CD4-positive, alpha-beta T cell (primary cell): ENCODE measurements around the gene ACE2. TPM values are rescaled to one million over a fixed set of nuclear protein-coding genes. Genes with fewer than 3 reads are reported as not detected.

Experiments used
- ATAC-seq: fragments of 200-7000 bp; cut with Tn5 transposase; one replicate; pipeline ENCODE4 v1.10.0; 2022; ENCODE audit warnings: mild to moderate bottlenecking; ENCODE audit not compliant: poor library complexity
- CTCF ChIA-PET: fragments of 350-600 bp; sonication (Branson Sonifier 250); formaldehyde crosslinking; loops from one replicate; lab custom pipeline; 2021; ENCODE audit warnings: antibody characterized with exemption, inconsistent platforms; lab: Charles Lee
- POLR2A ChIA-PET: fragments of 350-600 bp; sonication (Branson Sonifier 250); formaldehyde crosslinking; loops from one replicate; lab custom pipeline; 2021; ENCODE audit warnings: antibody characterized with exemption, inconsistent platforms; lab: Charles Lee
- DNase-seq, 14 experiments: peaks; one replicate each; pipeline ENCODE4 v3.0.0-alpha.2; 2013 to 2020; ENCODE audit warnings: mixed read lengths in 2 of 14
- H3K27ac ChIP-seq, 2 donors: one replicate each; pipeline versions ENCODE4 v1.5.1 to v1.7.0; 2013; ENCODE audit warnings: low read length in 2 of 2, low read depth in 1 of 2, mild to moderate bottlenecking in 1 of 2
- H3K27me3 ChIP-seq, 2 experiments: 1 replicate in 1 of 2; 2 replicates in 1 of 2; pipeline versions ENCODE4 v1.6.1 to v1.7.0; 2013; ENCODE audit warnings: low read length in 2 of 2, control low read depth in 1 of 2, mild to moderate bottlenecking in 1 of 2, moderate library complexity in 1 of 2; ENCODE audit not compliant: insufficient read depth in 2 of 2, control insufficient read depth in 1 of 2
- H3K36me3 ChIP-seq: one replicate; pipeline ENCODE4 v1.6.1; 2013; ENCODE audit warnings: low read length, control low read depth; ENCODE audit not compliant: insufficient read depth
- H3K4me1 ChIP-seq: one replicate; pipeline ENCODE4 v1.6.1; 2013; ENCODE audit warnings: low read length, control low read depth; ENCODE audit not compliant: insufficient read depth
- H3K4me3 ChIP-seq: one replicate; pipeline ENCODE4 v1.5.1; 2013; ENCODE audit warnings: mild to moderate bottlenecking, low read length, moderate library complexity
- H3K9me3 ChIP-seq, 2 experiments: 1 replicate in 1 of 2; 2 replicates in 1 of 2; pipeline versions ENCODE4 v1.6.1 to v1.7.0; 2013; ENCODE audit warnings: low read length in 2 of 2, mild to moderate bottlenecking in 2 of 2, control low read depth in 1 of 2, moderate library complexity in 1 of 2; ENCODE audit not compliant: control insufficient read depth in 1 of 2, insufficient read depth in 1 of 2
- H3K27ac Mint-ChIP-seq: one replicate; pipeline ENCODE4 v1.8.0; 2020; ENCODE audit warnings: mixed read lengths
- H3K27me3 Mint-ChIP-seq: one replicate; pipeline ENCODE4 v1.8.0; 2021; ENCODE audit warnings: mixed read lengths
- H3K36me3 Mint-ChIP-seq: one replicate; pipeline ENCODE4 v1.8.0; 2021; ENCODE audit warnings: low read depth, mixed read lengths
- H3K4me1 Mint-ChIP-seq: one replicate; pipeline ENCODE4 v1.8.0; 2021; ENCODE audit warnings: low read depth, mixed read lengths
- H3K4me3 Mint-ChIP-seq: one replicate; pipeline ENCODE4 v1.8.0; 2020; ENCODE audit warnings: mild to moderate bottlenecking, mixed read lengths
- H3K9me3 Mint-ChIP-seq: one replicate; pipeline ENCODE4 v1.8.0; 2020; ENCODE audit warnings: mixed read lengths
- intact Hi-C, 2 experiments: fragments of 100-400 bp; cut with DNase I in 1 of 2; cut with micrococcal nuclease in 1 of 2; formaldehyde crosslinking; loops; one replicate each; pipeline versions ENCODE4 v1.15.1 to v1.9.0; 2023 to 2025; cut with DNase I, micrococcal nuclease
- total RNA-seq, 174 experiments: library from RNA in 2 of 174; stranded (reverse) in 2 of 174; gene quantifications; one replicate each; pipeline ENCODE4 v1.2.3 and lab custom pipeline; 2021 to 2026
- TF ChIP-seq, protein P1 (sequence below): fragments of 200-600 bp; IDR thresholded peaks from one replicate; pipeline ENCODE4 v1.8.0; 2022; ENCODE audit warnings: antibody characterized with exemption, mild to moderate bottlenecking

The ACE2 gene
- total RNA-seq, 2 experiments from 2014 or later: not detected

DNA sequence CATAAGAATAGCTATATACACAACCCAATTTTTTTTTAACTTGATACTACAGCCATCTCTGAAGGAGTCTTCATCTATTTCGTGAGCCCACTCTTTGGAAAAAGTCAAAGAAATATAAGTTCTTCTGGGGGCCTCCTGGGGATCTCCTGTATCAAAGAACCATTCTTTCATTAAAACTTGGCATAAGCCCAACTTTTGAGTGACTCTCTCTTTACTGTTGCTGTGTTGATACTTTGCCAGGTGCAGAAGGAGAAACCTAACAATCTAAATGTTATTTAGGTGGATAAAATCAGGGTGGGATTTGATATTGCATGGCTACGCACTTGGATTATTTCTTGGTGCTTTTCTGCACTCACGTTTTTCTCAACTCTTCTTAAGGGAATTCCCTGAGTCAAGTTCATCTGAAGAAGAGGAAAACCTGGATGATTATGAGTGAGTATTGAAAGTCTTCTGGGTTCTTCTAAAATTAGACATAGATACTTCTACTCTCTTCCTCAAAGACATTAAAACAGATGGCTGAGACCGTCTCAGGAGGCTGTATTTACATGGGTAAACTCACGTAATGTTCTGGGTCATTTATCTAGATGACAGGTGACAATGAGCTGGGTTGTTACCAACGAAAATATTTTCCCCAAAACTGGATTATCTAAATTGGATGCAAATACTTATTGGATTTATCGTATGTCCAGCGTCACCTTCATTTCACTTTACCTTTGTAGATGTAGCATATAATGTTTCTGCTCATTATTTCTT lies 74.9 kb downstream of the ACE2 start:
- DNase-seq (no peak), ATAC-seq (no peak)
- Mint-ChIP-seq H3K27me3 (peaks cover 4% of the 10 kb centered on the region), H3K4me1 (no peaks in the 10 kb centered on the region), H3K4me3 (no peak overlapping the region), H3K36me3 (no peaks in the 10 kb centered on the region), H3K9me3 (no peaks in the 10 kb centered on the region), H3K27ac (no peak overlapping the region)
- H3K36me3 ChIP-seq: no peaks in the 10 kb centered on the region
- no peaks in the 10 kb centered on the region for H3K4me1 ChIP-seq
- intact Hi-C loops: no loop called here
- POLR2A ChIA-PET: no interaction called here
- CTCF ChIA-PET: no interaction called here
- no peaks in the 10 kb centered on the region for H3K9me3 ChIP-seq
- H3K27ac ChIP-seq: no peak overlapping the region
- H3K27me3 ChIP-seq: peaks cover 0 to 4% of the 10 kb centered on the region in 2 experiments
- TF ChIP-seq, protein P1, sequence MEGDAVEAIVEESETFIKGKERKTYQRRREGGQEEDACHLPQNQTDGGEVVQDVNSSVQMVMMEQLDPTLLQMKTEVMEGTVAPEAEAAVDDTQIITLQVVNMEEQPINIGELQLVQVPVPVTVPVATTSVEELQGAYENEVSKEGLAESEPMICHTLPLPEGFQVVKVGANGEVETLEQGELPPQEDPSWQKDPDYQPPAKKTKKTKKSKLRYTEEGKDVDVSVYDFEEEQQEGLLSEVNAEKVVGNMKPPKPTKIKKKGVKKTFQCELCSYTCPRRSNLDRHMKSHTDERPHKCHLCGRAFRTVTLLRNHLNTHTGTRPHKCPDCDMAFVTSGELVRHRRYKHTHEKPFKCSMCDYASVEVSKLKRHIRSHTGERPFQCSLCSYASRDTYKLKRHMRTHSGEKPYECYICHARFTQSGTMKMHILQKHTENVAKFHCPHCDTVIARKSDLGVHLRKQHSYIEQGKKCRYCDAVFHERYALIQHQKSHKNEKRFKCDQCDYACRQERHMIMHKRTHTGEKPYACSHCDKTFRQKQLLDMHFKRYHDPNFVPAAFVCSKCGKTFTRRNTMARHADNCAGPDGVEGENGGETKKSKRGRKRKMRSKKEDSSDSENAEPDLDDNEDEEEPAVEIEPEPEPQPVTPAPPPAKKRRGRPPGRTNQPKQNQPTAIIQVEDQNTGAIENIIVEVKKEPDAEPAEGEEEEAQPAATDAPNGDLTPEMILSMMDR: no peak
- H3K4me3 ChIP-seq: no peak overlapping the region

DNA sequence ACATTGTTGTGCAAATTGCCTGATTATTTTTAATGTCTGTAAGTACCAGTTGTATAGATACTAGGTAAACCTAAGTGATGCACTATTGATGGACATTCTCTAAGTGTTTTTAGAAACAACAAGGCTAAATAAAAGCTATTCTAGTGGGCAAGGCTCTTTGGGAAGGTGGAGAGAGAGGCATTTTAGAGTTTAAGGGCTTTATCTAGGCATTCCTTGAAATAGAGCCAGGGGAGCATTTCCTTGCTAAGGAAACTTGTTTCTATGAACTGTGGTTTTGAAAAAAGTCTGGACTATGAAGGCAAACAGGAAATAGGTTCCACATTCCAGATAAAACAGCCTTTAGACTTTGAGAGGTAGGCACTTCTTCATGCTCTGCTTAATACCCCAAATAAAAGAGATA lies 76.3 kb downstream of the ACE2 start:
- ChIA-PET POLR2A (no interaction called here), CTCF (no interaction called here)
- no peak for DNase-seq
- no peak for ATAC-seq
- Histone ChIP-seq H3K4me1 (no peaks in the 10 kb centered on the region), H3K9me3 (no peaks in the 10 kb centered on the region), H3K27me3 (peaks cover 0 to 4% of the 10 kb centered on the region in 2 experiments), H3K4me3 (no peak overlapping the region), H3K27ac (no peak overlapping the region), H3K36me3 (no peaks in the 10 kb centered on the region)
- no peak overlapping the region for H3K27ac Mint-ChIP-seq
- intact Hi-C loops: no loop called here
- TF ChIP-seq, protein P1: no peak
- no peaks in the 10 kb centered on the region for H3K9me3 Mint-ChIP-seq
- H3K36me3 Mint-ChIP-seq: no peaks in the 10 kb centered on the region
- H3K27me3 Mint-ChIP-seq: peaks cover 4% of the 10 kb centered on the region
- H3K4me1 Mint-ChIP-seq: no peaks in the 10 kb centered on the region
- no peak overlapping the region for H3K4me3 Mint-ChIP-seq

DNA sequence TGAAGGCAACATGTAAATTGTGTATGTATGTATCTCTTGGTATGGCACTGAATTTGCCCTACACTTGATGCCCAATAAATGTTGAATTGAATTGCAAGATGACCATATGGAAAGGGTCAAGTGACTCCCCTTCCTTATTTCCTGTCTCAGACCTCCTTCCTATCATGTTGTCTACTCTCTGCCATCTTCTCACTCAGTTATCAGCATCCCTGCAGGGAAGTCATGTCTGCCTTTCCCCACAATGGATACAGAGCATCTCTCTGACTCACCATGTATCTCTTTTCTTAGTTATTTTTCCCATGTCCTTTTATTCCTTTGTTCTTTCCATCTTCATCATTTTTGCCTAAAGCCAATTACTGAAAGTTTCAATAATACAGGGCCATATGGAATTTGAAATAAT lies 77.7 kb downstream of the ACE2 start:
- no peak overlapping the region for H3K27ac ChIP-seq
- ChIA-PET CTCF (interaction anchor here (0.7 kb wide), 1 partner anchor 9 kb away, joined by 3 read pairs; no protein-coding TSS in a partner anchor), POLR2A (no interaction called here)
- H3K27me3 Mint-ChIP-seq: peaks cover 4% of the 10 kb centered on the region
- no peak overlapping the region for H3K4me3 Mint-ChIP-seq
- H3K27ac Mint-ChIP-seq: no peak overlapping the region
- no peaks in the 10 kb centered on the region for H3K4me1 ChIP-seq
- TF ChIP-seq, protein P1: no peak
- no peak for DNase-seq
- H3K4me1 Mint-ChIP-seq: no peaks in the 10 kb centered on the region
- intact Hi-C loops: no loop called here
- no peaks in the 10 kb centered on the region for H3K9me3 ChIP-seq
- peaks cover 2% of the 10 kb centered on the region for H3K9me3 Mint-ChIP-seq
- no peak overlapping the region for H3K4me3 ChIP-seq
- H3K36me3 Mint-ChIP-seq: no peaks in the 10 kb centered on the region
- H3K36me3 ChIP-seq: no peaks in the 10 kb centered on the region
- ATAC-seq: no peak
- H3K27me3 ChIP-seq: peaks cover 0 to 4% of the 10 kb centered on the region in 2 experiments
